GM18505 (cell line): ENCODE data around the gene EMX1.

Experiments
- ATAC-seq: cut with Tn5 transposase; IDR thresholded peaks from one replicate; pipeline ENCODE4 v1.9.1; 2021; ENCODE audit not compliant: unreplicated experiment
- POLR2A ChIP-seq: IDR thresholded peaks from 4 replicates; pipeline ENCODE4 v1.6.1; 2011; ENCODE audit warnings: borderline replicate concordance; ENCODE audit not compliant: insufficient read depth, insufficient read length; ENCODE audit errors: extremely low read depth

EMX1 gene

DNA sequence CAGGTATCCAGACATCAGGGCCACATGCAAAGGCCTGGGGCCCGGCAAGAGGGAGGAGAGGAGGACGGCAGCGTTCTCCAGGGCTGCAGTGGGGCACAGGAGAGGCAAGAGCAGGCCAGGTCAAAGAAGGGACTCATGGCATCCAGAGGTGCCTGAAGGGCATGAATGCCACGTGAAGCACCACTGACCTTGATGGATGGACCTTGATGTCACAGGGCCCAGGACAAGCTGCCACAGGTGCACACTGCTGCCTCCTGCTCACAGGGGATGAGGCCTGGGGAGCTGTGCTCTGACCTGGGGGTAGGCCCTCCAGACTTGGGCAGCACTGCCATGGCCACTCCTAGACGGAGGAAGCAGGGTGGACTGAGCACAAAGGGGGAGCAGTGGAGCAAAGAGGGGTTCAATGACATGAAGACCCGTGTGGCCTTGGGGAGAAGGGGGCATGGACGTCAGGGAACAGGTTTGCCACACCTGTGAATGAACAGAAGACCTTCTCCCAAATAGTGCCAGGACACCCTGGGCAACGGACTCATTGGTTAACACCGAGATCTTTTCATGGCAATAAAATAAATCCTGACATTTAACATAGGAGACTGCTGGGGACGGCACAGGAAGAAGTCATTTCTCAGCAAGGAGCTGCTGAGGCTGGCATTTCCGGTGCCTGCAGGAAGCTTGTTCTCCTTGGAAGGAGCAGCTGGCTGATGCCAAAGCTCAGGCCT, 65.6 kb downstream of the EMX1 start:
- TF ChIP-seq POLR2A = no peak
- no peak for ATAC-seq

DNA sequence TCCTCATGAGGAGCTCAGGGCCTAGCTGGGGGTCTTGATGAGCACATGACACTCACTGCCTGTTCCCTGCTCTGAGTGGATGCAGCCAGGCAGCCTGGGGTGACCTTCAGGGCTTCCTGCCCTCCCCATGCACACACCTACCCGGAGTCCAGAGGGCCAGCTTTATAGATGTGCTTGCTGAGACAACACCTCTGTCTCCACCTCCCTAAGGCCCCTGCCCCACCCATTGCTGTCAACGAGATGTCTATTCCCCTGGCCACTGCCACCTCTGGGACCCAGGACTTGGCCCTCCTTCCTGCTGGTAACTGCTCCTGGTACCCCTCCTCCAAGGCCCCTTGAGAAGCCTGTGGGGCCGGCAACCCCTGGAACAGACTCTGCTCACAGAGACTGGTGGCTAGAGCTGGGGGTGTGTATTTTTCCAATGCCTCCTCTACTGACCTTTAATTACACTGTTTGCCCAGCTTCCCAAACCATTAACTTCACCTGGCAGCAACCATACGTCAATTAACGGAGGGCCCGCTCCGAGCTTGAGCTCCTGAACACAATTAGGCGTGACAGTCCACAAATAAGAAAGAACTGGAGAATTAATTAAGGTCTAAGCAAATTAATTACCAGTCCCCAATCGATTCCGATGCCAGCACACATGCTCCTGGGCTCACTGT, 66.3 kb downstream of the EMX1 start:
- no peak for ATAC-seq
- TF ChIP-seq POLR2A = no peak

GRCh38 chr2:72984172-72984671, 66.9 kb downstream of the EMX1 start:
- no peak for ATAC-seq
- TF ChIP-seq POLR2A = no peak
